GM23338 (cell line): ENCODE data around the gene ZFP36. TPM values are rescaled to one million over a fixed set of nuclear protein-coding genes. Genes with fewer than 3 reads are reported as not detected.
A peak's percentile ranks its signal among the peaks of the same experiment; 100 is the strongest.

Source experiments
- ATAC-seq: fragments of 200-7000 bp; cut with Tn5 transposase; 3 replicates; pipeline ENCODE4 v1.9.1; 2020
- DNase-seq: peaks from one replicate; pipeline ENCODE4 v3.0.0-alpha.2; 2015; ENCODE audit warnings: low spot score
- H2AFZ ChIP-seq: fragments of 200-600 bp; sonication (generic); 2 replicates; pipeline ENCODE4 v1.8.0; 2016; ENCODE audit warnings: antibody characterized with exemption, mild to moderate bottlenecking, moderate library complexity
- H3F3A ChIP-seq: fragments of 200-600 bp; sonication (generic); replicated peaks from 2 replicates; pipeline ENCODE4 v1.8.0; 2017; ENCODE audit warnings: antibody characterized with exemption, mixed run types, low read depth
- H3K27ac ChIP-seq: fragments of 200-600 bp; sonication (generic); 2 replicates; pipeline ENCODE4 v1.6.1; 2016; ENCODE audit warnings: low read depth
- H3K27me3 ChIP-seq: fragments of 200-600 bp; sonication (generic); 2 replicates; pipeline ENCODE4 v1.8.0; 2016; ENCODE audit warnings: mild to moderate bottlenecking, mixed run types, moderate library complexity; ENCODE audit not compliant: insufficient read depth
- H3K36me3 ChIP-seq: fragments of 200-600 bp; sonication (generic); 2 replicates; pipeline ENCODE4 v1.8.0; 2016; ENCODE audit warnings: mild to moderate bottlenecking; ENCODE audit not compliant: insufficient read depth
- H3K4me1 ChIP-seq: fragments of 200-600 bp; sonication (generic); 2 replicates; pipeline ENCODE4 v1.8.0; 2016; ENCODE audit warnings: mild to moderate bottlenecking, moderate library complexity; ENCODE audit not compliant: insufficient read depth
- H3K4me2 ChIP-seq: fragments of 200-600 bp; sonication (generic); 2 replicates; pipeline ENCODE4 v1.7.1; 2017; ENCODE audit warnings: mixed run types
- H3K4me3 ChIP-seq: fragments of 200-600 bp; sonication (generic); 2 replicates; pipeline ENCODE4 v1.6.1; 2016; ENCODE audit warnings: mixed run types
- H3K79me2 ChIP-seq: fragments of 200-600 bp; sonication (generic); replicated peaks from 2 replicates; pipeline ENCODE4 v1.8.0; 2017; ENCODE audit warnings: mild to moderate bottlenecking; ENCODE audit not compliant: insufficient read depth
- H3K9me2 ChIP-seq: fragments of 200-600 bp; sonication (generic); 2 replicates; pipeline ENCODE4 v1.8.0; 2017; ENCODE audit not compliant: insufficient read depth
- H4K20me1 ChIP-seq: fragments of 200-600 bp; sonication (generic); replicated peaks from 2 replicates; pipeline ENCODE4 v1.8.0; 2017; ENCODE audit warnings: mild to moderate bottlenecking; ENCODE audit not compliant: insufficient read depth
- H3K27ac Mint-ChIP-seq: 2 replicates; pipeline ENCODE4 v1.8.0; 2020; ENCODE audit warnings: inconsistent platforms, mild to moderate bottlenecking, moderate library complexity, mixed read lengths
- H3K27me3 Mint-ChIP-seq: 3 replicates; pipeline ENCODE4 v1.8.0; 2022; ENCODE audit warnings: low read depth, mild to moderate bottlenecking, moderate library complexity, mixed read lengths, inconsistent platforms; ENCODE audit not compliant: insufficient read depth, poor library complexity
- H3K36me3 Mint-ChIP-seq: 3 replicates; pipeline ENCODE4 v1.8.0; 2021; ENCODE audit warnings: low read depth, mild to moderate bottlenecking, inconsistent platforms, moderate library complexity, mixed read lengths
- H3K4me1 Mint-ChIP-seq: 3 replicates; pipeline ENCODE4 v1.8.0; 2020; ENCODE audit warnings: mild to moderate bottlenecking, inconsistent platforms, mixed read lengths
- H3K4me3 Mint-ChIP-seq: 3 replicates; pipeline ENCODE4 v1.8.0; 2021; ENCODE audit warnings: moderate library complexity, mild to moderate bottlenecking, inconsistent platforms, mixed read lengths
- H3K9me3 Mint-ChIP-seq: 3 replicates; pipeline ENCODE4 v1.8.0; 2020; ENCODE audit warnings: moderate library complexity, mild to moderate bottlenecking, inconsistent platforms, mixed read lengths
- CREB1 ChIP-seq: fragments of 250-450 bp; sonication (Bioruptor Pico); IDR thresholded peaks from 2 replicates; pipeline ENCODE4 v1.5.0; 2020; ENCODE audit warnings: low read depth, mild to moderate bottlenecking, moderate library complexity
- ETS1 ChIP-seq: IDR thresholded peaks from 2 replicates; pipeline ENCODE4 v1.6.1; 2016; ENCODE audit warnings: antibody characterized with exemption
- EZH2 ChIP-seq: fragments of 200-600 bp; sonication (generic); IDR thresholded peaks from one replicate; pipeline ENCODE4 v1.8.0; 2017; ENCODE audit warnings: antibody characterized with exemption, mild to moderate bottlenecking, low read depth; ENCODE audit not compliant: unreplicated experiment
- EZH2phosphoT487 ChIP-seq: fragments of 200-600 bp; sonication (generic); IDR thresholded peaks from one replicate; pipeline ENCODE4 v1.8.1; 2018; ENCODE audit warnings: antibody characterized with exemption; ENCODE audit not compliant: unreplicated experiment
- JUNB ChIP-seq: IDR thresholded peaks from one replicate; pipeline ENCODE4 v1.6.1; 2016; ENCODE audit warnings: antibody characterized with exemption; ENCODE audit not compliant: unreplicated experiment
- NANOG ChIP-seq: IDR thresholded peaks from 2 replicates; pipeline ENCODE4 v1.6.1; 2016; ENCODE audit warnings: antibody characterized with exemption, borderline replicate concordance
- POLR2AphosphoS5 ChIP-seq: IDR thresholded peaks from 2 replicates; pipeline ENCODE4 v1.6.1; 2016; ENCODE audit warnings: antibody characterized with exemption, low read depth
- STAT1 ChIP-seq: IDR thresholded peaks from one replicate; pipeline ENCODE4 v1.6.1; 2016; ENCODE audit warnings: antibody characterized with exemption; ENCODE audit not compliant: unreplicated experiment
- ZNF114 ChIP-seq: fragments of 250-450 bp; sonication (Bioruptor Pico); IDR thresholded peaks from 2 replicates; pipeline ENCODE4 v1.5.0; 2020; ENCODE audit warnings: mild to moderate bottlenecking, moderate library complexity
- ZNF331 ChIP-seq: fragments of 250-450 bp; sonication (Bioruptor Pico); IDR thresholded peaks from 2 replicates; pipeline ENCODE4 v1.5.0; 2020; ENCODE audit warnings: low read depth, mild to moderate bottlenecking, moderate library complexity
- ZNF462 ChIP-seq: fragments of 250-450 bp; sonication (Bioruptor Pico); IDR thresholded peaks from 2 replicates; pipeline ENCODE4 v1.5.0; 2020; ENCODE audit warnings: mild to moderate bottlenecking, moderate library complexity
- polyA plus RNA-seq: library from polyadenylated mRNA; unstranded; fragments of >200 nt; fragmentation: Nextera tagmentation; extraction: Ambion mirVana; gene quantifications from 2 replicates; pipeline ENCODE4 v1.2.1, GENCODE V29; 2016
- total RNA-seq: library from RNA; depleted of rRNA; stranded (reverse); fragments of >200 nt; shearing (Covaris generic); gene quantifications from 2 replicates; pipeline ENCODE4 v1.2.3, GENCODE V29; 2014
- TF ChIP-seq, protein P1 (sequence below): IDR thresholded peaks from one replicate; pipeline ENCODE4 v1.6.1; 2018; ENCODE audit warnings: antibody characterized with exemption; ENCODE audit not compliant: unreplicated experiment
- TF ChIP-seq, protein P2 (sequence below), 2 experiments: fragments of 200-600 bp in 1 of 2; sonication (generic) in 1 of 2; conservative IDR thresholded peaks; 2 replicates each; pipeline versions ENCODE4 v1.5.1 to v1.6.1; 2016 to 2017; ENCODE audit warnings: antibody characterized with exemption in 2 of 2, low read depth in 2 of 2, mild to moderate bottlenecking in 2 of 2, moderate library complexity in 1 of 2

The ZFP36 gene
- total and polyA plus RNA-seq, 2 experiments from 2014 or later: 9.5 to 27.5 TPM

DNA sequence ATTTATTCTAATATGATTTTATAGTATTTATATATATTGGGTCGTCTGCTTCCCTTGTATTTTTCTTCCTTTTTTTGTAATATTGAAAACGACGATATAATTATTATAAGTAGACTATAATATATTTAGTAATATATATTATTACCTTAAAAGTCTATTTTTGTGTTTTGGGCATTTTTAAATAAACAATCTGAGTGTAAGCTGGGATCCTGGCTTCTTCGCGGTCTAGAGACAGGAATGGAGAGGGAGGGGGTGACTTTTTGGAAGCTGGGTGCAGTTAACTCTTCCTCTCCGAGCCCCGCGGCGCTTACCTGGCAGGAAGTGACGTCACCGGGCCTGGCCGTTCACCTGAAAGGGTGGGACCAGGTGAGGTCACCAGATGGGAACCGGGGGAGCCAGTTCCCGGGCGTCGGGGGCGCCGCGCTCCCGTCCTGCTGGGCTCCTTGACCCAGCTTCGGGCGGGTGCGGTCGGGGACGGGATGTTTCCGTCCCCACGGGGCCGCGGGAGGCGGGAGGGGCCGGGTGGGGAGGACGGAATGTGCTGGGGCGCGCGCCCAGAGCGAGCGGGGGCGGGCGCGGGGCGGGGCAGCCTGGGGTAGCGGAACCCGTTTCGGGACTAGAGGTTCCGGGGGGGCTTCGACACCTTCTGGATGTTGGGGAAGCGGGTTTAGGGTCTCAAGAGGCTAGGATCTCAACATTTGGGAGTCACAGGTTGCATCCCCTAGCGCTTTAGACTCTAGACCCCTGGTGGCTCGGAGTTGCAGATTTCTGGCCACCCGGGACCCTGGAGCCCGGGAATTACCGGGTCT lies 2.8 kb downstream of the ZFP36 start:
- Mint-ChIP-seq H3K27ac (peak overlapping the region; percentile 91), H3K4me3 (peak overlapping the region; percentile 94), H3K36me3 (peaks cover 20% of the 10 kb centered on the region; the same call in 2 of the 3 replicates), H3K4me1 (peaks cover 53% of the 10 kb centered on the region), H3K27me3 (peaks cover 43% of the 10 kb centered on the region), H3K9me3 (peaks cover 4% of the 10 kb centered on the region; the same call in 2 of the 3 replicates)
- Histone ChIP-seq H3K27me3 (no peaks in the 10 kb centered on the region), H3K79me2 (peaks cover 32% of the 10 kb centered on the region), H3K36me3 (no peaks in the 10 kb centered on the region), H3K4me3 (peak overlapping the region; percentile 99), H3K4me2 (peak overlapping the region; percentile 91), H3K9me2 (no peaks in the 10 kb centered on the region), H3F3A (peaks cover 39% of the 10 kb centered on the region), H2AFZ (no peak overlapping the region), H3K27ac (peak overlapping the region; percentile 93), H4K20me1 (peaks cover 6% of the 10 kb centered on the region; the same call in 1 of the 2 replicates), H3K4me1 (peaks cover 54% of the 10 kb centered on the region)
- TF ChIP-seq EZH2: no peak
- TF ChIP-seq NANOG: no peak
- TF ChIP-seq ZNF331 (CRISPR knock-in tag): no peak
- no peak for TF ChIP-seq ZNF114
- TF ChIP-seq, protein P1, sequence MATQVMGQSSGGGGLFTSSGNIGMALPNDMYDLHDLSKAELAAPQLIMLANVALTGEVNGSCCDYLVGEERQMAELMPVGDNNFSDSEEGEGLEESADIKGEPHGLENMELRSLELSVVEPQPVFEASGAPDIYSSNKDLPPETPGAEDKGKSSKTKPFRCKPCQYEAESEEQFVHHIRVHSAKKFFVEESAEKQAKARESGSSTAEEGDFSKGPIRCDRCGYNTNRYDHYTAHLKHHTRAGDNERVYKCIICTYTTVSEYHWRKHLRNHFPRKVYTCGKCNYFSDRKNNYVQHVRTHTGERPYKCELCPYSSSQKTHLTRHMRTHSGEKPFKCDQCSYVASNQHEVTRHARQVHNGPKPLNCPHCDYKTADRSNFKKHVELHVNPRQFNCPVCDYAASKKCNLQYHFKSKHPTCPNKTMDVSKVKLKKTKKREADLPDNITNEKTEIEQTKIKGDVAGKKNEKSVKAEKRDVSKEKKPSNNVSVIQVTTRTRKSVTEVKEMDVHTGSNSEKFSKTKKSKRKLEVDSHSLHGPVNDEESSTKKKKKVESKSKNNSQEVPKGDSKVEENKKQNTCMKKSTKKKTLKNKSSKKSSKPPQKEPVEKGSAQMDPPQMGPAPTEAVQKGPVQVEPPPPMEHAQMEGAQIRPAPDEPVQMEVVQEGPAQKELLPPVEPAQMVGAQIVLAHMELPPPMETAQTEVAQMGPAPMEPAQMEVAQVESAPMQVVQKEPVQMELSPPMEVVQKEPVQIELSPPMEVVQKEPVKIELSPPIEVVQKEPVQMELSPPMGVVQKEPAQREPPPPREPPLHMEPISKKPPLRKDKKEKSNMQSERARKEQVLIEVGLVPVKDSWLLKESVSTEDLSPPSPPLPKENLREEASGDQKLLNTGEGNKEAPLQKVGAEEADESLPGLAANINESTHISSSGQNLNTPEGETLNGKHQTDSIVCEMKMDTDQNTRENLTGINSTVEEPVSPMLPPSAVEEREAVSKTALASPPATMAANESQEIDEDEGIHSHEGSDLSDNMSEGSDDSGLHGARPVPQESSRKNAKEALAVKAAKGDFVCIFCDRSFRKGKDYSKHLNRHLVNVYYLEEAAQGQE: no peak
- no peak for TF ChIP-seq ZNF462
- 0 out of 2 replicates have a peak, but pooled peaks have one; percentile 35 for TF ChIP-seq ETS1
- no peak for TF ChIP-seq STAT1
- TF ChIP-seq EZH2phosphoT487: no peak
- TF ChIP-seq POLR2AphosphoS5: peak; percentile 92
- peak; percentile 98 for TF ChIP-seq CREB1 (CRISPR knock-in tag)
- TF ChIP-seq JUNB: no peak
- TF ChIP-seq, protein P2, sequence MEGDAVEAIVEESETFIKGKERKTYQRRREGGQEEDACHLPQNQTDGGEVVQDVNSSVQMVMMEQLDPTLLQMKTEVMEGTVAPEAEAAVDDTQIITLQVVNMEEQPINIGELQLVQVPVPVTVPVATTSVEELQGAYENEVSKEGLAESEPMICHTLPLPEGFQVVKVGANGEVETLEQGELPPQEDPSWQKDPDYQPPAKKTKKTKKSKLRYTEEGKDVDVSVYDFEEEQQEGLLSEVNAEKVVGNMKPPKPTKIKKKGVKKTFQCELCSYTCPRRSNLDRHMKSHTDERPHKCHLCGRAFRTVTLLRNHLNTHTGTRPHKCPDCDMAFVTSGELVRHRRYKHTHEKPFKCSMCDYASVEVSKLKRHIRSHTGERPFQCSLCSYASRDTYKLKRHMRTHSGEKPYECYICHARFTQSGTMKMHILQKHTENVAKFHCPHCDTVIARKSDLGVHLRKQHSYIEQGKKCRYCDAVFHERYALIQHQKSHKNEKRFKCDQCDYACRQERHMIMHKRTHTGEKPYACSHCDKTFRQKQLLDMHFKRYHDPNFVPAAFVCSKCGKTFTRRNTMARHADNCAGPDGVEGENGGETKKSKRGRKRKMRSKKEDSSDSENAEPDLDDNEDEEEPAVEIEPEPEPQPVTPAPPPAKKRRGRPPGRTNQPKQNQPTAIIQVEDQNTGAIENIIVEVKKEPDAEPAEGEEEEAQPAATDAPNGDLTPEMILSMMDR (conservative IDR thresholded peaks at IDR 0.05; ENCODE audit: low read depth in 2 of 2): no peak
- DNase-seq (peak; percentile 99), ATAC-seq (peak; percentile 4)
